Vagina (tissue), 2 donors: ENCODE measurements around the gene WDFY1.

Experiments
- POLR2A ChIP-seq, 2 donors: fragments of 450-650 bp; IDR thresholded peaks; one replicate each; pipeline ENCODE4 v1.6.1; 2017; ENCODE audit warnings: antibody characterized with exemption in 2 of 2, mild to moderate bottlenecking in 2 of 2, moderate library complexity in 2 of 2
- POLR2AphosphoS5 ChIP-seq, 2 donors: sonication (generic); formaldehyde crosslinking; IDR thresholded peaks; one replicate each; pipeline ENCODE4 v1.9.0; 2017; ENCODE audit warnings: antibody characterized with exemption in 2 of 2, mild to moderate bottlenecking in 2 of 2, low read depth in 1 of 2; ENCODE audit not compliant: insufficient read depth in 1 of 2
- TF ChIP-seq, protein P1 (sequence below), 3 experiments: fragments of 450-650 bp in 2 of 3; fragments of 200-600 bp in 1 of 3; sonication (generic) in 1 of 3; IDR thresholded peaks; one replicate each; pipeline ENCODE4 v1.5.1; 2017 to 2019; ENCODE audit warnings: antibody characterized with exemption in 3 of 3, mild to moderate bottlenecking in 2 of 3, moderate library complexity in 2 of 3

DNA sequence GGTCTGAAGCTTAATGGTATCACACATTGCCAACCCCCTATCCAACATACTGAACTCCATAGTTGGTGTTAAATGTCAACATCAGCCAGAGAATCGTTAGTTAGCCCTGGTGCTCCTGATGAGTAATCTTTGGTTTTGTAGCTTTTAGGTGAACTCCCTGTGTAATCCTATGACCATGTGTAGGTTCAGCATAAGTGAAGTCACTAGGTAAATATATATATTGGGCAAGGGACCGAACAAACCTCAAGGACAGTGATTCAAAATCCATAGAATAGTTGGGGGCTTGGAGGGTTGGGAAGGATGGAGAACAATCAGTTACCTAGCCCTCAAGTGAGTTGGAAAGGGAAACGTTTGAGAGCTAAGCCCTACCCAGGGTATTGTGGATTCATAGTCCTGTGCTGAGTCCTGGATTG, 91.7 kb downstream of the WDFY1 start:
- TF ChIP-seq POLR2A (IDR thresholded peaks at IDR 0.05) (no peak), POLR2AphosphoS5 (IDR thresholded peaks at IDR 0.05; ENCODE audit: insufficient read depth in 1 of 2, low read depth in 1 of 2) (no peak)
- TF ChIP-seq, protein P1, sequence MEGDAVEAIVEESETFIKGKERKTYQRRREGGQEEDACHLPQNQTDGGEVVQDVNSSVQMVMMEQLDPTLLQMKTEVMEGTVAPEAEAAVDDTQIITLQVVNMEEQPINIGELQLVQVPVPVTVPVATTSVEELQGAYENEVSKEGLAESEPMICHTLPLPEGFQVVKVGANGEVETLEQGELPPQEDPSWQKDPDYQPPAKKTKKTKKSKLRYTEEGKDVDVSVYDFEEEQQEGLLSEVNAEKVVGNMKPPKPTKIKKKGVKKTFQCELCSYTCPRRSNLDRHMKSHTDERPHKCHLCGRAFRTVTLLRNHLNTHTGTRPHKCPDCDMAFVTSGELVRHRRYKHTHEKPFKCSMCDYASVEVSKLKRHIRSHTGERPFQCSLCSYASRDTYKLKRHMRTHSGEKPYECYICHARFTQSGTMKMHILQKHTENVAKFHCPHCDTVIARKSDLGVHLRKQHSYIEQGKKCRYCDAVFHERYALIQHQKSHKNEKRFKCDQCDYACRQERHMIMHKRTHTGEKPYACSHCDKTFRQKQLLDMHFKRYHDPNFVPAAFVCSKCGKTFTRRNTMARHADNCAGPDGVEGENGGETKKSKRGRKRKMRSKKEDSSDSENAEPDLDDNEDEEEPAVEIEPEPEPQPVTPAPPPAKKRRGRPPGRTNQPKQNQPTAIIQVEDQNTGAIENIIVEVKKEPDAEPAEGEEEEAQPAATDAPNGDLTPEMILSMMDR (IDR thresholded peaks at IDR 0.05), result no peak
